PFSK-1 (cell line): ENCODE results near the gene PAQR3.

Experiments used
- FOXP2 ChIP-seq: optimal IDR thresholded peaks from 2 replicates; pipeline ENCODE3; 2011; ENCODE audit warnings: borderline replicate concordance, control low read depth, inconsistent platforms; ENCODE audit not compliant: insufficient read depth; ENCODE audit errors: extremely low read length, extremely low read depth
- POLR2AphosphoS5 ChIP-seq: IDR thresholded peaks from 2 replicates; pipeline ENCODE4 v1.6.1; 2012; ENCODE audit warnings: low read depth, mild to moderate bottlenecking, control low read depth, low read length, moderate library complexity
- REST ChIP-seq, 2 experiments: IDR thresholded peaks; 2 replicates each; pipeline versions ENCODE4 v1.6.1 to v1.8.0; 2011 to 2012; ENCODE audit warnings: low read depth in 2 of 2, low read length in 2 of 2, control low read depth in 1 of 2, inconsistent platforms in 1 of 2, mild to moderate bottlenecking in 1 of 2, moderate library complexity in 1 of 2; ENCODE audit not compliant: insufficient read depth in 1 of 2
- SIN3A ChIP-seq: IDR thresholded peaks from 2 replicates; pipeline ENCODE4 v1.6.1; 2012; ENCODE audit warnings: mild to moderate bottlenecking, low read length, moderate library complexity, borderline replicate concordance; ENCODE audit not compliant: insufficient read depth
- TAF1 ChIP-seq: IDR thresholded peaks from 2 replicates; pipeline ENCODE4 v1.6.1; 2012; ENCODE audit warnings: low read length, control low read depth, borderline replicate concordance; ENCODE audit not compliant: insufficient read depth

PAQR3 gene

GRCh38 chr4:78953769-78954666, 14.8 kb upstream of the PAQR3 start:
- no peak for TF ChIP-seq POLR2AphosphoS5
- no peak for TF ChIP-seq TAF1
- TF ChIP-seq FOXP2: no peak
- TF ChIP-seq REST (IDR thresholded peaks at IDR 0.05; ENCODE audit: insufficient read depth in 1 of 2, low read depth in 2 of 2, low read length in 2 of 2): no peak
- TF ChIP-seq SIN3A: no peak

GRCh38 chr4:78953231-78953630, 14.0 kb upstream of the PAQR3 start:
- TF ChIP-seq REST (IDR thresholded peaks at IDR 0.05; ENCODE audit: insufficient read depth in 1 of 2, low read depth in 2 of 2, low read length in 2 of 2) (no peak), SIN3A (no peak), POLR2AphosphoS5 (no peak)

- no peak for TF ChIP-seq SIN3A
- no peak for TF ChIP-seq REST (IDR thresholded peaks at IDR 0.05; ENCODE audit: insufficient read depth in 1 of 2, low read depth in 2 of 2, low read length in 2 of 2)
- TF ChIP-seq TAF1: no peak
- no peak for TF ChIP-seq POLR2AphosphoS5
- no peak for TF ChIP-seq FOXP2
Observed at GRCh38 chr4:78951862-78952472, 12.7 kb upstream of the PAQR3 start.

GRCh38 chr4:78949735-78950134, 10.5 kb upstream of the PAQR3 start:
- TF ChIP-seq FOXP2 (no peak), TAF1 (no peak), REST (IDR thresholded peaks at IDR 0.05; ENCODE audit: insufficient read depth in 1 of 2, low read depth in 2 of 2, low read length in 2 of 2) (no peak), POLR2AphosphoS5 (no peak), SIN3A (no peak)
